GM12878 (cell line): Measurements from ENCODE around the gene ZNF215. TPM values are rescaled to one million over a fixed set of nuclear protein-coding genes. Genes with fewer than 3 reads are reported as not detected.

Source experiments
- BRCA1 ChIP-seq: IDR thresholded peaks from 2 replicates; pipeline ENCODE4 v1.6.1; 2011; ENCODE audit warnings: low read depth, low read length, improper control_type of control experiment
- IKZF1 ChIP-seq: fragments of 450-650 bp; conservative IDR thresholded peaks from 2 replicates; pipeline ENCODE4 v1.6.1; 2017; ENCODE audit warnings: antibody characterized with exemption, mild to moderate bottlenecking
- JUNB ChIP-seq: IDR thresholded peaks from 2 replicates; pipeline ENCODE4 v1.6.1; 2016; ENCODE audit warnings: antibody characterized with exemption, mild to moderate bottlenecking
- KAT2A ChIP-seq: conservative IDR thresholded peaks from 2 replicates; pipeline ENCODE4 v1.6.1; 2011; ENCODE audit warnings: low read depth, low read length; ENCODE audit not compliant: control insufficient read depth
- KDM1A ChIP-seq: fragments of 200-600 bp; sonication (generic); IDR thresholded peaks from 2 replicates; pipeline ENCODE4 v1.6.1; 2016; ENCODE audit warnings: borderline replicate concordance
- MEF2B ChIP-seq: fragments of 450-650 bp; IDR thresholded peaks from 2 replicates; pipeline ENCODE4 v1.6.1; 2018; ENCODE audit warnings: mild to moderate bottlenecking, moderate library complexity; ENCODE audit not compliant: partially characterized antibody, poor library complexity, severe bottlenecking
- NR2F1 ChIP-seq: fragments of 450-650 bp; conservative IDR thresholded peaks from 2 replicates; pipeline ENCODE4 v1.6.1; 2017; ENCODE audit warnings: mild to moderate bottlenecking
- RBBP5 ChIP-seq: fragments of 200-600 bp; sonication (generic); conservative IDR thresholded peaks from 2 replicates; pipeline ENCODE4 v1.6.1; 2016
- SIX5 ChIP-seq: IDR thresholded peaks from 2 replicates; pipeline ENCODE4 v1.6.1; 2011; ENCODE audit warnings: mild to moderate bottlenecking, low read depth, low read length, moderate library complexity; ENCODE audit not compliant: severe bottlenecking
- TAF1 ChIP-seq: IDR thresholded peaks from 2 replicates; pipeline ENCODE4 v1.6.1; 2011; ENCODE audit warnings: mild to moderate bottlenecking, low read depth, low read length, borderline replicate concordance
- TCF3 ChIP-seq: IDR thresholded peaks from 2 replicates; pipeline ENCODE4 v1.6.1; 2012; ENCODE audit warnings: low read depth, mild to moderate bottlenecking, low read length, borderline replicate concordance; ENCODE audit not compliant: insufficient read depth
- polyA plus RNA-seq, 11 experiments: library from polyadenylated mRNA; depleted of rRNA in 4 of 11; unstranded in 6 of 11; stranded (reverse) in 5 of 11; fragments of >200 nt; fragmentation: Nextera tagmentation in 4 of 11; fragmentation: Illumina TruSeq in 1 of 11; extraction: Ambion mirVana in 4 of 11; extraction: Trizol in 1 of 11; gene quantifications; 1 replicate in 1 of 11; 2 replicates in 10 of 11; pipeline versions ENCODE4 v1.2.1 to v1.2.3, GENCODE V29; 2011 to 2016; ENCODE audit warnings: inconsistent platforms in 2 of 11, missing spikeins in 2 of 11, low read depth in 1 of 11
- total RNA-seq, 4 experiments: library from RNA; depleted of rRNA in 3 of 4; stranded (reverse); fragments of >200 nt in 3 of 4; fragmentation: Illumina TruSeq in 1 of 4; extraction: Trizol in 1 of 4; gene quantifications; 2 replicates each; pipeline versions ENCODE4 v1.2.1 to v1.2.3, GENCODE V29; 2013 to 2021
- TF ChIP-seq, protein P1 (sequence below): fragments of 150-350 bp; IDR thresholded peaks from 2 replicates; pipeline ENCODE4 v1.6.1; 2016; ENCODE audit warnings: low read depth, low read length
- TF ChIP-seq, protein P2 (sequence below): fragments of 450-650 bp; IDR thresholded peaks from 2 replicates; pipeline ENCODE4 v1.6.1; 2017; ENCODE audit warnings: low read depth, mild to moderate bottlenecking, moderate library complexity

The ZNF215 gene
- total and polyA plus RNA-seq, 10 of the 15 experiments (the other 5 are each of a cell fraction or from before 2014, with no cell fraction given): 1.5 to 3.7 (median 2.3) TPM

DNA sequence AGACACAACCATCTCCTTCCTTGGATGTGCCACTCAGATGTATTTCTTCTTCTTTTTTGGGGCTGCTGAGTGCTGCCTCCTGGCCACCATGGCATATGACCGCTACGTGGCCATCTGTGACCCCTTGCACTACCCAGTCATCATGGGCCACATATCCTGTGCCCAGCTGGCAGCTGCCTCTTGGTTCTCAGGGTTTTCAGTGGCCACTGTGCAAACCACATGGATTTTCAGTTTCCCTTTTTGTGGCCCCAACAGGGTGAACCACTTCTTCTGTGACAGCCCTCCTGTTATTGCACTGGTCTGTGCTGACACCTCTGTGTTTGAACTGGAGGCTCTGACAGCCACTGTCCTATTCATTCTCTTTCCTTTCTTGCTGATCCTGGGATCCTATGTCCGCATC, 49.3 kb upstream of the ZNF215 start (continued):
- no peak for TF ChIP-seq IKZF1
- no peak for TF ChIP-seq KAT2A
- TF ChIP-seq TCF3: no peak
- no peak for TF ChIP-seq BRCA1
- no peak for TF ChIP-seq NR2F1
- TF ChIP-seq RBBP5: no peak
- TF ChIP-seq, protein P1, sequence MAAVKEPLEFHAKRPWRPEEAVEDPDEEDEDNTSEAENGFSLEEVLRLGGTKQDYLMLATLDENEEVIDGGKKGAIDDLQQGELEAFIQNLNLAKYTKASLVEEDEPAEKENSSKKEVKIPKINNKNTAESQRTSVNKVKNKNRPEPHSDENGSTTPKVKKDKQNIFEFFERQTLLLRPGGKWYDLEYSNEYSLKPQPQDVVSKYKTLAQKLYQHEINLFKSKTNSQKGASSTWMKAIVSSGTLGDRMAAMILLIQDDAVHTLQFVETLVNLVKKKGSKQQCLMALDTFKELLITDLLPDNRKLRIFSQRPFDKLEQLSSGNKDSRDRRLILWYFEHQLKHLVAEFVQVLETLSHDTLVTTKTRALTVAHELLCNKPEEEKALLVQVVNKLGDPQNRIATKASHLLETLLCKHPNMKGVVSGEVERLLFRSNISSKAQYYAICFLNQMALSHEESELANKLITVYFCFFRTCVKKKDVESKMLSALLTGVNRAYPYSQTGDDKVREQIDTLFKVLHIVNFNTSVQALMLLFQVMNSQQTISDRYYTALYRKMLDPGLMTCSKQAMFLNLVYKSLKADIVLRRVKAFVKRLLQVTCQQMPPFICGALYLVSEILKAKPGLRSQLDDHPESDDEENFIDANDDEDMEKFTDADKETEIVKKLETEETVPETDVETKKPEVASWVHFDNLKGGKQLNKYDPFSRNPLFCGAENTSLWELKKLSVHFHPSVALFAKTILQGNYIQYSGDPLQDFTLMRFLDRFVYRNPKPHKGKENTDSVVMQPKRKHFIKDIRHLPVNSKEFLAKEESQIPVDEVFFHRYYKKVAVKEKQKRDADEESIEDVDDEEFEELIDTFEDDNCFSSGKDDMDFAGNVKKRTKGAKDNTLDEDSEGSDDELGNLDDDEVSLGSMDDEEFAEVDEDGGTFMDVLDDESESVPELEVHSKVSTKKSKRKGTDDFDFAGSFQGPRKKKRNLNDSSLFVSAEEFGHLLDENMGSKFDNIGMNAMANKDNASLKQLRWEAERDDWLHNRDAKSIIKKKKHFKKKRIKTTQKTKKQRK: no peak
- no peak for TF ChIP-seq JUNB
- TF ChIP-seq MEF2B: no peak
- no peak for TF ChIP-seq TAF1
- TF ChIP-seq, protein P2, sequence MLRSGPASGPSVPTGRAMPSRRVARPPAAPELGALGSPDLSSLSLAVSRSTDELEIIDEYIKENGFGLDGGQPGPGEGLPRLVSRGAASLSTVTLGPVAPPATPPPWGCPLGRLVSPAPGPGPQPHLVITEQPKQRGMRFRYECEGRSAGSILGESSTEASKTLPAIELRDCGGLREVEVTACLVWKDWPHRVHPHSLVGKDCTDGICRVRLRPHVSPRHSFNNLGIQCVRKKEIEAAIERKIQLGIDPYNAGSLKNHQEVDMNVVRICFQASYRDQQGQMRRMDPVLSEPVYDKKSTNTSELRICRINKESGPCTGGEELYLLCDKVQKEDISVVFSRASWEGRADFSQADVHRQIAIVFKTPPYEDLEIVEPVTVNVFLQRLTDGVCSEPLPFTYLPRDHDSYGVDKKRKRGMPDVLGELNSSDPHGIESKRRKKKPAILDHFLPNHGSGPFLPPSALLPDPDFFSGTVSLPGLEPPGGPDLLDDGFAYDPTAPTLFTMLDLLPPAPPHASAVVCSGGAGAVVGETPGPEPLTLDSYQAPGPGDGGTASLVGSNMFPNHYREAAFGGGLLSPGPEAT: no peak
- TF ChIP-seq KDM1A: no peak
- TF ChIP-seq SIX5: no peak
